ENCODE measurements around the gene PTPN1.

DNA sequence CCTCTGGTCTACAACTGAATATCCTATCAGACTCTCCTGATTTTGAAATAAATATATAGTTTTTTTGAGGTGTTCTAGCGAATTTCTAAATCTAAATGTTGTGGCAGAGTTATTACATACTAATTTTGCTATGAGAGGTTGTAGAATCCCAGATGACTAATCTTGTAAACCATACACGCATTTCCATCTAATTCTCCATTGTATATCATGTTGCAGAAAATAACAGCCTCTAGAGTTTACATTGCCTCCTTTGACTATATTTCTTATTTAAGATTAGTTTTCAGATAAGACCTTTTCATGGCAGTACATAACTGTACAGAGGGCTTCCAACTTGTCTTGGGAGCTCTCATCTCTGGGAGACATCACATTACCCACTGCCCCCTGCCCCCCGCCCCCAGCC is 22.9 kb downstream of the PTPN1 start:
- TF ChIP-seq, protein P1, sequence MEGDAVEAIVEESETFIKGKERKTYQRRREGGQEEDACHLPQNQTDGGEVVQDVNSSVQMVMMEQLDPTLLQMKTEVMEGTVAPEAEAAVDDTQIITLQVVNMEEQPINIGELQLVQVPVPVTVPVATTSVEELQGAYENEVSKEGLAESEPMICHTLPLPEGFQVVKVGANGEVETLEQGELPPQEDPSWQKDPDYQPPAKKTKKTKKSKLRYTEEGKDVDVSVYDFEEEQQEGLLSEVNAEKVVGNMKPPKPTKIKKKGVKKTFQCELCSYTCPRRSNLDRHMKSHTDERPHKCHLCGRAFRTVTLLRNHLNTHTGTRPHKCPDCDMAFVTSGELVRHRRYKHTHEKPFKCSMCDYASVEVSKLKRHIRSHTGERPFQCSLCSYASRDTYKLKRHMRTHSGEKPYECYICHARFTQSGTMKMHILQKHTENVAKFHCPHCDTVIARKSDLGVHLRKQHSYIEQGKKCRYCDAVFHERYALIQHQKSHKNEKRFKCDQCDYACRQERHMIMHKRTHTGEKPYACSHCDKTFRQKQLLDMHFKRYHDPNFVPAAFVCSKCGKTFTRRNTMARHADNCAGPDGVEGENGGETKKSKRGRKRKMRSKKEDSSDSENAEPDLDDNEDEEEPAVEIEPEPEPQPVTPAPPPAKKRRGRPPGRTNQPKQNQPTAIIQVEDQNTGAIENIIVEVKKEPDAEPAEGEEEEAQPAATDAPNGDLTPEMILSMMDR (conservative IDR thresholded peaks at IDR 0.05 in 1 of 2, IDR thresholded peaks at IDR 0.05 in 1 of 2; ENCODE audit: low read depth in 1 of 2, low read length in 2 of 2): no peak
- TF ChIP-seq EZH2 (IDR thresholded peaks at IDR 0.05; ENCODE audit: low read length, missing control alignments): no peak
